ENCODE data around the gene IGLL5.

- TF ChIP-seq CTCF (IDR thresholded peaks at IDR 0.05; ENCODE audit: low read depth, low read length), result no peak
- TF ChIP-seq POLR2A (IDR thresholded peaks at IDR 0.05; ENCODE audit: extremely low read depth, insufficient read length), result no peak
- TF ChIP-seq MAX (IDR thresholded peaks at IDR 0.05; ENCODE audit: low read depth, low read length), result no peak
- no peak for TF ChIP-seq MYC (IDR thresholded peaks at IDR 0.05; ENCODE audit: low read depth, low read length)
Measured at GRCh38 chr22:22853713-22854112, 33.9 kb upstream of the IGLL5 start.
